ENCODE measurements around the gene GSTA4. TPM values are rescaled to one million over a fixed set of nuclear protein-coding genes. Genes with fewer than 3 reads are reported as not detected.

GSTA4 gene
- total and polyA plus RNA-seq, 7 donors, result 4.8 to 20.1 (median 12.8) TPM

- H3K9me3 ChIP-seq, result no peaks in the 10 kb centered on the region
Measured at GRCh38 chr6:52990342-52990741, 4.7 kb downstream of the GSTA4 start.

GRCh38 chr6:52985228-52985627 lies 9.9 kb downstream of the GSTA4 start:
- intact Hi-C loops (cut with DNase I), result no loop called here
- no peak for TF ChIP-seq CTCF (IDR thresholded peaks at IDR 0.05)
- WGBS, 3 donors, result 97 to 98% (median 98%) methylated on average over 4 of the region's 4 CpGs
- no peak overlapping the region for H3K4me3 ChIP-seq
- H3K36me3 ChIP-seq (ENCODE audit: insufficient read depth in 1 of 2, low read depth in 1 of 2), result peaks cover 14 to 60% of the 10 kb centered on the region in 2 donors
- H3K9me3 ChIP-seq, result no peaks in the 10 kb centered on the region
- DNase-seq (no peak), ATAC-seq (no peak)
- no peaks in the 10 kb centered on the region for H3K27me3 ChIP-seq (ENCODE audit: insufficient read depth in 3 of 3, low read length in 2 of 3)
- H3K27ac ChIP-seq, result no peak overlapping the region
- no peaks in the 10 kb centered on the region for H3K4me1 ChIP-seq

More at GRCh38 chr6:52990342-52990741, 4.7 kb downstream of the GSTA4 start:
- H3K36me3 ChIP-seq (ENCODE audit: insufficient read depth in 1 of 2, low read depth in 1 of 2), result peaks cover 0 to 22% of the 10 kb centered on the region in 2 donors
- no peaks in the 10 kb centered on the region for H3K27me3 ChIP-seq (ENCODE audit: insufficient read depth in 3 of 3, low read length in 2 of 3)
- H3K27ac ChIP-seq, result no peak overlapping the region
- H3K4me1 ChIP-seq, result peaks cover 19% of the 10 kb centered on the region
- intact Hi-C loops (cut with DNase I), result loop anchor here in 1 of 2 donors (10.0 kb wide), 3 partner anchors 494 to 836 kb away; no protein-coding TSS in a partner anchor
- H3K4me3 ChIP-seq, result no peak overlapping the region
- 82 to 93% (median 91%) methylated on average over 2 of the region's 2 CpGs for WGBS, 3 donors
- DNase-seq (no peak), ATAC-seq (no peak)
- no peak for TF ChIP-seq CTCF (IDR thresholded peaks at IDR 0.05)

- intact Hi-C loops (cut with DNase I), result no loop called here
- Histone ChIP-seq H3K27me3 (ENCODE audit: insufficient read depth in 3 of 3, low read length in 2 of 3) (no peaks in the 10 kb centered on the region), H3K27ac (no peak overlapping the region), H3K4me3 (no peak overlapping the region), H3K36me3 (ENCODE audit: insufficient read depth in 1 of 2, low read depth in 1 of 2) (peaks cover 14 to 56% of the 10 kb centered on the region in 2 donors), H3K9me3 (no peaks in the 10 kb centered on the region), H3K4me1 (no peaks in the 10 kb centered on the region)
- 85 to 92% (median 86%) methylated on average over 3 of the region's 3 CpGs for WGBS, 3 donors
- ATAC-seq (no peak), DNase-seq (no peak)
- TF ChIP-seq CTCF (IDR thresholded peaks at IDR 0.05), result no peak
Measured at GRCh38 chr6:52984247-52984646, 10.8 kb downstream of the GSTA4 start.

- Histone ChIP-seq H3K4me1 (no peaks in the 10 kb centered on the region), H3K4me3 (no peak overlapping the region), H3K9me3 (no peaks in the 10 kb centered on the region), H3K27me3 (ENCODE audit: insufficient read depth in 3 of 3, low read length in 2 of 3) (no peaks in the 10 kb centered on the region), H3K27ac (no peak overlapping the region), H3K36me3 (ENCODE audit: insufficient read depth in 1 of 2, low read depth in 1 of 2) (peaks cover 14 to 55% of the 10 kb centered on the region in 2 donors)
- DNase-seq (no peak), ATAC-seq (no peak)
- TF ChIP-seq CTCF (IDR thresholded peaks at IDR 0.05), result no peak
- intact Hi-C loops (cut with DNase I), result no loop called here
- WGBS, 3 donors, result 85 to 93% (median 92%) methylated on average over 5 of the region's 5 CpGs
Measured at GRCh38 chr6:52983159-52983848, 11.8 kb downstream of the GSTA4 start.

- Histone ChIP-seq H3K4me1 (no peaks in the 10 kb centered on the region), H3K9me3 (no peaks in the 10 kb centered on the region), H3K4me3 (no peak overlapping the region), H3K27ac (no peak overlapping the region), H3K36me3 (ENCODE audit: insufficient read depth in 1 of 2, low read depth in 1 of 2) (peaks cover 14 to 55% of the 10 kb centered on the region in 2 donors), H3K27me3 (ENCODE audit: insufficient read depth in 3 of 3, low read length in 2 of 3) (no peaks in the 10 kb centered on the region)
- ATAC-seq (no peak), DNase-seq (no peak)
- no peak for TF ChIP-seq CTCF (IDR thresholded peaks at IDR 0.05)
- intact Hi-C loops (cut with DNase I), result no loop called here
- WGBS, 3 donors, result 89 to 97% (median 94%) methylated on average over 3 of the region's 3 CpGs
Measured at GRCh38 chr6:52982680-52983079, 12.4 kb downstream of the GSTA4 start.

Data from psoas muscle (tissue), 8 donors.